Astrocyte of the hippocampus (primary cell): ENCODE data around the gene LRRC8B.
A peak's percentile ranks its signal among the peaks of the same experiment; 100 is the strongest.
"Not testable (repeated sequence)": the region's sequence is repeated elsewhere in the genome, so short reads cannot be mapped to it uniquely, and the experiment has no call there.

ENCODE experiments used
- DNase-seq: peaks from one replicate; pipeline ENCODE4 v3.0.0; 2011; ENCODE audit warnings: low read depth, low spot score

Gene LRRC8B

DNA sequence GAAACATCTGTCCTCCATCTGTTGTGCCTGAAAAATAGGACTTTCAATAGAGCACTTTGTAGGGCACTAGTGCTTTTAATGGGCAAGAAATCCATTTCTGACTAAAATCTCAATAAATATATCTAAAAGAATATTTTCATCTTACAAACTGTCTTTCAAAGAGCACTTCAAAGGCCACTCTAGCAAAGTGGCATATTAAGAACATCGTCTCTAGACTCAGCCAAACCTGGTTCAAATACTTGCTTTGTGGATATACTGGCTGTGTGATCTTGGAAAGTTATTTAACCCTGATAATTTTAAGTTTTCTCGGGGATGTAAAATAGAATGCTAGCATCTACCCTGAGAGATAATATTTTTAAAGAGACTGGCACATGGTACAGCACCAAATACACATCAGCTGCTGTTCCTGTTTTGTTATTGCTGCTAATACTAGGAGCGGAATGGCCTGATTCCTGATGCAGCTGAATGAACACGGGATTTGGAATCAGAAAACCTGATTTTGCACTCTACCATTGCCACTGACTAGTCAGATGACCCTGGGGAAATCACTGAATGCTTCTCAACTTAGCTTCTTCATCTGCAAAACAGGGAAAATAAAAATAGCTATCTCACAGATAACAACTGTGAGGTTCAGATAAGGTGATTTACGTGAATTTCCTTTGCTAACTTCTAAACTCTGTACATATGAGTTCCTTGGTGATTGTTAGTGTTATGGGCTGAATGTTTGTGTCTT, 83.1 kb downstream of the LRRC8B start:
- DNase-seq: no peak

DNA sequence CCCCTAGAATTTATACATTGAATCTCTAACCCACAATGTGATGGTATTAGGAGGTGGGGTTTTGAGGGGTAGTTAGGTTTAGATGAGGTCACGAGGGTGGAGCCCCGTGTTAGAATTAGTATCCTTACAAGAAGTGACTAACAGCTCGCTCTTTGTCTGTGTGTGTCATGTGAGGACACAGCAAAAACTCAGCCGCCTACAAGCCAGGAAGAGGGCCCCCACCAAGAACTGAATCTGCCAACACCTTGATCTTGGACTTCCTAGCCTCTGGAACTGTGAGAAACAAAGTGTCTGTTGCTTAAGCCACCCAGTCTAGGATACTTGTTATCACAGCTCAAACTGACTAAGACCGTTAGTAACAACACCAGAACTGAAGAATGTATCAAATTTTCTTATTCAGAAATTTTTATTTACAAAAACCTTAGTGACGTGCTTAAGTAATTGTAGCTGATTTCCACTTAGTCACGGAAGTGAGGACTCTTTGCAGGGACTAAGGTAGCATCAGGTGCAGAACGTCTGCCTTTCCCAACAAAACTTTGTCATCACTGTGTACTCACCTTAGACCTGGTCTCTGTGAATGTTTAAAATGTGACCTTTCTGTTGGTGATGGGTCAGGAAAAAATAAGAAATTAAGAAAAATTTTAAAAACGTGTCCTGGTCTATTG, 83.8 kb downstream of the LRRC8B start:
- peak; percentile 5 for DNase-seq

DNA sequence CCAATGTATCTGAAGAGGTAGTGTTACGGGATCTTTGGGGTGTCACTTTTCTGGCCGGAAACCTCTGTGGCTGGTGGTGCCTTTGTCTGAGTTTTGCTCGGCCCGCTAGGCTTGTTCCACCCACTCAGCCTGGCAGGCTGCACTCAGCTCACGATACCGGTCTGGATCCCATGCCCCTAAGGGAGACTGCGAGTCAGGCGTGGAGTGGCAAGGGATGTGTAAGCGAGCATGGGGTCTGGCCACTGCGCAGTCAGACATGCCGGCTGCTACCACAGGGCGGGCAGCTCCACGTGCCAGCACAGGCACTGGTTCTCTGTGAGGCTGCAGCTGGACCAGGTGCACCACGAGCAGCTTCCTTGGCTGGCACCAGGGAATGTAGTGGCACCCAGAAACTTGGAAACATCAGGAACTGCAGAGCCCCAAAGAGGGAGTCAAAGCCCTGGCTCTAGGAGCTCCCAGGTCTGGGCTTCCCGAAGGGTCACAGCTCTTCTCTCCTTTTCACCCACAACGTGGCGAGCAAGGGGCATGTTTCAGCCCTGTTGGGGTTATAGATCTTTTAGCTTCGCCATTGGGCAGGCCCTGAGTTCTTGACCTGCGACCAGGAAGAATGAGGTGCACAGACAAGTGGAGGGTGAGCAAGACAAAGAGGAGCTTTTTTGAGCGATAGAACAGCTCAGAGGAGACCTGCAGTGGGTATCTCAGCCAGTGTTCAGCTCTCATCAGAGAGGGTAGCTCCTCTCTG, 84.5 kb downstream of the LRRC8B start:
- no peak for DNase-seq

DNA sequence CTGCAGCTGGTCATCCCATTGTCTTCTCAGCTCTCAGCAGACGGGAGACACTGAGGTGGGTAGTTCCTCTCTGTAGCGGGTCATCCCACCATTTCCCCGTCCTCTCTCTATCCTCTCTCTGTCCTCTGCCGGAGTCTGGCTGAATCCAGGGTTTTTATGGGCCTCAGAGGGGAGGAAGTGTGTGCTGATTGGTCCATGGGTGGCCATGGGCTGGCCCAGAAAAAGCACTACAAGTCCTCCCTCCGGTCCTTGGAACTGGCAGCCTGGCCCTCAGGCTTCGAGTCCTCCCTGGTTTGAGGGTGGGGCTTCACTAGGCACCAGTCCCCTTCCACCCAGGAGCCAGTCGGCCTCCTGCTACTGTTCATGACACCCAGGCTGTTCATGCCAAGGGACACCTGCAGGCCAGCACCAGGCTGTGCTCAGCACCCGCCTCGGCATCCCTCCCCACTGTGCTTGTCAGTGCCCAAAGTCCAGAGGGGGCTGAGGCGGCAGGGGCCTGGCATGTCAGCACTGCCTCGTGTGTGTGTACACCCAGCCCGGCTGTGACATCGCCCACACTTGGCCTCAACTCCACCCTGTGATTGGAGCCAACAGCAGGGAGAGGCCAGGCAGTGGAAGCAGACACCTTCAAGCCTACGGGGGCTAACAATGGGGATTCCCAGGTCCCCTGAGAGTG, 85.3 kb downstream of the LRRC8B start:
- DNase-seq: no peak

DNA sequence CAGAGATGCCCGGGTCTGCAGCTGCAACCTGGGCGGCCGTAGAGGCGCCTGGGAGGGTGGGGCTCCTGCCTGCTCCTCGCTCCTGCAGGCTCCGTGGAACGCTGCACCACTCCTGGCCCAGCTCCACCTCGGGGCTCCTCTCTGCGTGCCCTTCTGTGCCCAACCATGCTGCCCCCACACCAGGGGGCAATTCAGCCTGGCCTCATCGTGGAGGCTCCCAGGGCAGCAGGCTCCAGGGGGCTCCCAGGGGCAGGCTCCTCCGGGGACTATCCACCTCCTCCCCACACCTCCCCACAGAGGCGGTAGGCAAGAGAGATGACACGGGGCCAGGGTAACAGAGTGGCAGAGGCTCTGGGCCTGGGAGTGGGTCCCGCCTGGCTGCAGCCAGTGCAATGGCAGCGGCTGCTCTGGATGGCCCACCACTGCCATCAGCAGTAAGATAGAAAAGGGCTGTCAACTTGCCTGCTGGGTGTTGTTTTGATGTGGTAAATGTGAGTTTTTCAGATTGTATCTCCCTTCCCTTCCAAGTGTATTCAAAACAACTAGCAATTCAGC, 85.9 kb downstream of the LRRC8B start:
- DNase-seq: no peak

DNA sequence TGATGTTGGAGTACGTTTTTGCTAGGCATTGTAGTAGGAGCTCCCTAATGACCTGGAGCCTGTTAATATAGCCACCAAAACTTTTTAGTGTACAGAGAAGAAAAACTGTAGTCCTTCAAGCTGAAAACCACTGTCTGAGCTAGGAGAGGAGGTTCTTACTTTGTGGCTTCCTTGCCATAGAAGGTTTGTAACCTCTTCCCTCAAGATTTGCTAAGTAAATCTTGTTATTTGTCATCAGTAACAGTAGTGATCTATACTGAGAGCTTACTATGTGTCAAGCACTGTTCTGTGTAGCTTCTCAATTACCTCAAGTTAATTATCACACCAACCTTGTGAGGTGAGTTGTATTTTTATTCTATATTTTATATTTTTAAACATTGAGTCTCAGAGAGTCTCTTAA, 87.1 kb downstream of the LRRC8B start:
- DNase-seq: no peak

DNA sequence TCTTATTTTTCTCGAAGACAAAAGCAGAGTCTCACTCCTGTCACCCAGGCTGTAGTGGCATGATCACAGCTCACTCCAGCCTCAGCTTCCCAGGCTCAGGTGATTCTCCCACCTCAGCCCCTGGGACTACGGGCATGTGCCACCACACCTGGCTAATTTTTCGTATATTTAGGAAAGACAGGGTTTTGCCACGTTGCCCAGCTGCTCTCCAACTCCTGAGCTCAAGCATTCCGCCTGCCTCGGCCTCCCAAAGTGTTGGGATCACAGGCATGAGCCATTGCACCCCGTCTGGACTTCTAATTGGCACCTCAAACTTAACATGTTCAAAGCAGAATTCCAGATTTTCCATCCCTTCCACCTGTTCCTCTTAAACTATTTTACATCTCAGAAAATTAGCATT, 89.3 kb downstream of the LRRC8B start:
- no peak for DNase-seq

DNA sequence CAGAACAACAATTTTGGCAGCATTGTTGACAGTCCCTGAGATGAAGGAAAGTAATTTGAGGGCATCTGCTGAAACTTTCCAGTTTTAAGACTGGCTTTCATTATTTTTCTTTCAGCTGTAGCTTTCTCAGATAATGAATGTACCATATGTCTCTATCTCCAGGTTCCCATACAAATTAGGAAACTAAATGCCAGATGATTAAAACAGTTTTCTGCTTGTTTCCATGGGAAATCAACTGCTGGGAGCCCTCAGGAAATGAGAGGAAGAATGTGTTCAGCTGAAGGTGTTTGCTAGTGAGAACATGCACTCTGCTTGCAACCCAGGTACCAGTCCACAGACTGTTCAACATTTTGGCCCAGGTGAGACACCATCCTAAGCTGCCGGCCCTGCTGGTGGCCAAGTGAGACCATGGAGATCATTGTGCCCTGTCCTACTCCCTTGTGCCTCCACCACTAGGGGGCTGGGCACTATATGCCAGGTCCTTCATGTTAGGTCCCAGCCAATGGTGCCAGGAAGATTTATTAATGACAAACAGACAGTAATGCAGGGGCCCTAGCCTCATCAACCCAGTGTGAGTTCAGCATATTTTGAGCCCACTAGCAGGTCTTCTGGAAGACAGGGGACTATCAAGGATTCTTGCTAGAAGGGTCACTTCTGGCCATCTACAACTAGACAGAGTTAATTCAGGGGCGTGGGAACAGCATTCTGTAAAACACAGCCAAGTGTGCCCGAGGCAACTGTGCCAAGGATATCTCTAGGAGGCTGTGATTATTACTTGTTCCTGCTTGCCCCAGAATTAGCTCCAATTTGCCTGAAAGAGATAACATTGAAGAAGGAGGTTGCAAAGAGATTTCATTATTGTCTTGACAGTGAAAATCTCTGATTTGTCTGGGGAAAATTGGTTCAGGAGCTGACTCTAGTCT, 91.3 kb downstream of the LRRC8B start:
- no peak for DNase-seq

DNA sequence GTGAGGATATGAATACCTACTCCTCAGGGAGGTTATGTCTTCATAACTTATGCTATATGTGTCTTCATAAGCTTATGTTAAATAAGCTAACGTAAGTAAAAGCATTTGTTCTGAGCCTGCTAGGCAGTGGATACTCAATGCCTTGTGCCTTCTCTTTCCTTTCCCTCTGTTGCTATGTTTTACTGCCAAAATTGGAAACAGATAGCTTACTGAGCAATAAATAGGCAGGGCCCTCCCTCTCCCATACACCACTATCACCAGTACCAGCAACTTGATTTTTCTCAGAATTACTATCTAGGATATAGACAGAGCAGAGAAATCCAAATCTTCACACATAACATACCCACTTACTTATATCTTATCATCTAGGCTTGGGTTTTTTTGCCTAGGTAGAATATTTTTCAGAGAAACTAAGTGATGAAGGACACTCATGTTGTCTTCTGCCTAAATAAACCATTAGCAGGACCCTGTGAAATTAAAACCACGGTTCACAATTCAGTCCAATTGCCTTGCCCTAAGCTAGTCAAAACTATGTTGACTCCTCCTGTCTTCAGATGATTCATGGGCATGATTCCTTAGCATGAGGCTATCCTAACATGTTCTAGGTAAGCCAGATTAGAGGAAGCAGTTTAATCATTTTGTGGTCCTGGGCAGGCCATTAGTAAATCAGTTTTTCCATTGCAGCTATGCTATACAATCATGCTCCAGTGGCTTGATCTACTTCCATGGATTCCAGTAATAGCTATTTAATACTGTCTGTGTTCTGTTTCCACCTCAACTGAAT, 92.4 kb downstream of the LRRC8B start:
- no peak for DNase-seq

DNA sequence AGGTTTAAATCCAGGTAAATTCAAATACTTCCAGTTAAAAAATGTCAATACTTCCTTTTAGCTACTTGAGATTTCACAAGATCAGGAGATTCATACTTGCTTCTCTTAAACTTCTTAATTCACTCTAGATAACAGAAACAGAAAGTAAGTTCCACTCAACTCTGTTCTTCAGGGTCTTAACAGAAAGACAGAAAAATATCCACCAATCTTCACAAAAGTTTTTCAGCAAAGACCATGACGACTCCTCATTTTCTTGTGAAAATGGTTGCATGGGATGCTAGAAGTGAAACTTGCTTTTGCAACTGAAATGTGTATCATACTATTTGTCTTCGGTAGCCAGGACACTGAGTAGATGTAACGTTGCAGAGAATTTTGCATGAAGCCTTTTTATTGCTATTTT, 96.0 kb downstream of the LRRC8B start:
- no peak for DNase-seq

DNA sequence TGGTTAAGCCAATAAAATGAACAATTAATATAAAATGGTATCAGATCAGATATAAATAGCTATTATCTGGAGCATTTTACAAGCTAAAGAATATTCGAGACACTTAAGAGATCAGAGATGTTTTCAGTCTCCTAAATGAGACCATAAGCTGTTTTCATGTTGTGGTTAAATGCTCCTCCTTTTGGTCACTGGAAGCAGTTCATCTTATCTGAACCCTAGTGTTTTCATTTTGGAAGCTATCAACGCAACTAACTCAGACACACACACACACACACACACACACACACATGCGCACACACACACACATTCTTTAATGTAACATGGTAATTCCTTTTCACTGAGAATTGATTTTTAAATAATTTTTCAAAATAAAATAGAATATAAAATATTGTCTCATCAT, 98.3 kb downstream of the LRRC8B start:
- no peak for DNase-seq

DNA sequence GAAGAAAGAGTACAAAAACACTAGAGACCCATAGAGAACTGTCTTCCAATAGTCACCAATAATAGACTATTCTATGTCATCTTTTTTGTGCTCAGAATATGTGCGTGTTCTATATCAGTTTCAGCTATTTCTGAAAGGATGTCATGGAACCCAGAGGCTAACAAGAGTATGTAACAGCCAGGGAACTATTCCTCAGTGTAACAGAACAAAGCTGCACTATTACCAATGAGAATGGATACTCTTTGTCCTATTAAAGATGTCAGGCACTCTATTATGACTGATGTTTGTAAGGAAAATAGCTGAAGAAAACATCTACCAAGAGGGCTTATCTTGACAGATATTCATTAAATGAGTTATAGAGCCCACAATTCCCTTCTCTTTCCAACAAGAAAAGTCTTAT, 99.7 kb downstream of the LRRC8B start:
- no peak for DNase-seq

DNA sequence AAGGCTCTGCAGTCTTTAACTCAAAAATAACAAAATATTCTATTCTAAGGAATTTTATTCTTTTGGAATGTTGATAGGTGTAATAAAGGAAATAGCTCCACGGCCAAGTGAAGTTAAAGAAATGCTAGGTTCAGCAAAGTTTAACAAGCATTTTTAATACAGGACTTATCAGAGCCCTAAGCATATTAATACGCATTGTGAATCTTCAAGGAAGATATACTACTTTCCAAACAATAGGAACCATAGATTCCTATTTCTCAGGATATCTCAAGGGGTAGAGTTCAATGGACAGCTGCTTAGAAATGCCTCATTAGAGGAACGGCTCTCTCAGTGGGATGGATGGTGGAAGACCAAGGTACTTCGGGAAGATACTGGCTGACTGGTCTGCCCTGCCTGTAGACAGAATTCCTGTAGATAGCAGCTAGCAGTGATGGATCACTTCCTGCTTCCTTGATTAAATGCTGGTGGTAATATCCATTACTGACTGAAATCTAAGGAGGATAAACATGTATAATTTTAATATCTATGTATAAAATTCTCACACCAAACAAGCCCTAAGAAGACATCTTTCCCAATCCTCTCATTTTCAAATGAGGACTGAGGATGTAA, 100.2 kb downstream of the LRRC8B start:
- no peak for DNase-seq

DNA sequence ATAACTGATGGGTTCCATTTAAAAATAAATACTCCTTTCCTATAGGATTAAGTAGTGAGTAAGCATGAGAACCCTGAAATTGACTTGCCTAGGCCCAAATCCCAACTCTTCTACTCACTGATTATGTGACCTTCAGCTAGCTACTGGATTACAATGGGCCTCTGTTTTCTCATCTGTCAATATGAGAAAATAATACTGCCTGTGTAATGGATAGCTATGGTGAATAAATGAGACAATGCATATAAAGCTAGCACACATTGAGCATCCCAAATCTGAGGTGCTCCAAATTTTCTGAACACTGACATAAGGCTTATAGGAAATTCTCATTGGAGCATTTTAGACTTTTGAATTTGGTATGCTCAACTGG, 103.0 kb downstream of the LRRC8B start:
- no peak for DNase-seq

DNA sequence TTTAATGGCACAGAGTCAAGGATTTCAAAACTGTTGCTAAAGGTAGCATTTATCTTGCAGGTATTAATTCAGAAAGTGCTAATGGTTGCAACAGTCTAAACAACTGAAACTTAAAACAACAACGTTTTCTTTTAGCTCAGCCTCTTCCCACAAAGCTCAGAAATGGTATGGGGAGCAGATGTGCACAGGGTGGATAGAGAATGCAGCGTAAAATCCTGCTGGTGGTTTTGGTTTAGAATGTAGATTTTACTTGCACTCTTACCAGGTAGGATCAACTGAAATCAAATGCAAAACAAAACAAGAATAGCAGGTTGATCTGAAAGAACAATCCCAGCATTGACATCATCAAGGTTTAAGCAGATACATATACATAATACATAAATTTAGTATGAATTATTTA, 104.5 kb downstream of the LRRC8B start:
- no peak for DNase-seq

DNA sequence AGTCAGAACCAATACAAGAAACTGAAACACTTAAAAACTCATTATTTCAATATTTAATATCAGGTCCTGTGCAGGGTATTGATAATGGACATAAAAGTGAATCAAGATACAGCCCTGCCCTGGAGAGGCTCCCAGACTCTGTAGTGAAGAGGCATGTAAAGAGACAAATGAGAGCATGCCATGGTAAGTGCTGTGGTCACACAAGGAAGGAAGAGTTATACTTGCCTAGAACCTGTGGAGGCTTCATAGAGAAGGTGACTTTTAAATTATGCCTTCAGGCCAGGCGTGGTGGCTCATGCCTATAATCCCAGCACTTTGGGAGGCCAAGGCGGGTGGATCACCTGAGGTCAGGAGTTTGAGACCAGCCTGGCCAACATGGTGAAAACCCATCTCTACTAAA, 105.0 kb downstream of the LRRC8B start:
- not testable (repeated sequence) for DNase-seq

DNA sequence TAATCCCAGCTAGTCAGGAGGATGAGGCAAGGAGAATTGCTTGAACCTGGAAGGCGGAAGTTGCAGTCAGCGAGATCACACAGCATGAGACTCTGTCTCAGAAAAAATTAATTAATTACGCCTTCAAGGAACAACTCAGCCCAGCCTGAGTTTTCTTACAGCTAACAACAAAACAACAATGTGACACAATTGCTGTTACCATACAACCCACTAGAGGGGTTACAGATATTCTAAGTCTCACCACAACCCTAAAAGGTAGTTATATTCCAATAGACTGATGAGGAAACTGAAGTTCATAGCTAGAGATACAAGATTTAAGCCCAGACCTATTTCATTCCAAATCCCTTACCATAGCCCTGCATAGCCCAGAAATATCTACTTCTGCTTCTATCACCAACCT, 105.4 kb downstream of the LRRC8B start:
- DNase-seq: no peak

DNA sequence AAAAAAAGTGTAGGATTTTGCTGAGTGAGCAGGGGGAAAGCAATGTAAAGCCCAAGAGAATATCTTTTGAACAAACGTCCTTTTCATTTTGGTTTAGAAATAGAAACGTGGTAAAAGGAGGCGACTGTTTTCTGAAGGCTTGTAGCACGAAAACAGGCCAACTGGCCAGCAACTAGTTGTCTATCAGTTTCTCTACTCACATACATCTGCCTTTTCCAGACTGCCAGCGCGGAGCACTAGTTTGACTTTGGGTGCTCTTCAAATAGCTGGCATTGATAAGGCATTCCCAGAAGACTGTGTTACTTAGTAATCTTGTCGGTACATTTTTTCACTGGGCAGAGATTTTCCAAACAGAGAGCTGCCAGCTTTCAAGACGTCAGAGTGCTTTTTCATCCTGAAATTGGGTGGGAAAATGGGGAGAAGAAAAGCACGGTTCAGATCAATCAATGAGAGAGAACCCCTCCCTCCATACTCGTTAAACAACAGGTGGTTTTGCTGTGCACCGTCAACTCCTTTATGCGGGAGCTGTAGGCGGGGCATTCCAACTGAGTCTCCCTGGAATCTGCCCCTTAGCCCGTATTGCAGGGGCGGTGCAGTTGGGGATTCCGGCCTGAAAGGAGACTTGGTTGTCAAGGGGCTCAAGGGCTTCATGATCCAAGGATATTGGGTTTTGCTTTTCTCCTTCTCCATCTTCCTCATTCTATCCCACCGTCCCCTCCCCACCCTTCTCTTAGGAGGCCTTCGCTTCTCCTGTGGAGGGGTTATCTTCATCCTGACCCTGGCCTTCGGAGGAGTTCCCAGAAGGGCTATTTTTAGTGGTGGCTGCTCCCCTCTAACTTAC, 107.4 kb downstream of the LRRC8B start:
- DNase-seq: peak; percentile 48
